Duodenal mucosa (tissue), 2 donors: ENCODE measurements around the gene RIN2.

ENCODE experiments used
- H3K27ac ChIP-seq: one replicate; pipeline ENCODE4 v1.7.0; 2013; ENCODE audit warnings: low read depth, low read length
- H3K27me3 ChIP-seq, 2 donors: one replicate each; pipeline ENCODE4 v1.7.0; 2013; ENCODE audit warnings: low read length in 2 of 2, control low read depth in 1 of 2; ENCODE audit not compliant: insufficient read depth in 2 of 2, control insufficient read depth in 1 of 2
- H3K36me3 ChIP-seq, 2 donors: one replicate each; pipeline ENCODE4 v1.7.0; 2013; ENCODE audit warnings: low read length in 2 of 2, control low read depth in 1 of 2; ENCODE audit not compliant: insufficient read depth in 2 of 2, control insufficient read depth in 1 of 2
- H3K4me1 ChIP-seq, 2 donors: one replicate each; pipeline ENCODE4 v1.7.0; 2013; ENCODE audit warnings: low read length in 2 of 2, control low read depth in 1 of 2; ENCODE audit not compliant: insufficient read depth in 2 of 2, control insufficient read depth in 1 of 2
- H3K4me3 ChIP-seq, 2 donors: one replicate each; pipeline ENCODE4 v1.7.0; 2013; ENCODE audit warnings: low read length in 2 of 2, low read depth in 1 of 2
- H3K9ac ChIP-seq, 2 donors: one replicate each; pipeline ENCODE4 v1.7.0; 2013; ENCODE audit warnings: low read length in 2 of 2, low read depth in 1 of 2
- H3K9me3 ChIP-seq, 2 donors: one replicate each; pipeline ENCODE4 v1.7.0; 2013; ENCODE audit warnings: low read length in 2 of 2, control low read depth in 1 of 2; ENCODE audit not compliant: control insufficient read depth in 1 of 2

RIN2 gene

DNA sequence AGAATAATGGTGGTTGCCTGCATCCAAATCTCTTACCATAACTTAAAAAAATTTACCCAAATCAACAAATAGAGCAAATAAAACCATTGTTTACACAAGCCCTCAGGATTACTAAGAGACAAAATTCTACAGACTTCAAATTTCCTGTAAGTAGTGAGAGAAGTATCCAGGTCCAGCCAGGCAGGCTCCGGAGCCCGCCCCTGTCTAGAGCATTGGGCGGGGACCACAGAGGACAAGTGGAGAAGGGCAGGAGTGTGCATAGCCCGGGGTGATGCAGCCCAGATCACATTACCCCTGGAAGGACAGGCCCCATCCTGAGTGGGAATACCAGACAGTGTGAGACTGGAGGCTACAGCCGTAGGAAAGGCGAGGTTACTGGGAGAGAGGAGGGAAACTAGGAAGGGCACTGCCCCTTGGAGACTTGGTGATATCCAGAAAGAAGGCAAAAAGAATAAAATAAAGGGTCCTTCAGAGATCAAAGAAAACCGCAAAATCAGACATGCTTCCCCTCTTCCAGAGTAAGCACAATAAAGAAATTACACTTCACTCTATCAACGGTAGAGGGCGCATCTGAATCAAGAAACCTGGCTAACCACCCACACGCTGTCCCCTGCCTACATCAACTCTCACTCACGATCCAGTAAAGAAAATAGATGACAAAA lies 26.6 kb downstream of the RIN2 start:
- Histone ChIP-seq H3K27ac (no peak overlapping the region), H3K36me3 (no peaks in the 10 kb centered on the region), H3K9ac (peak overlapping the region in 1 of 2 donors; percentile 5), H3K9me3 (no peaks in the 10 kb centered on the region), H3K4me3 (no peak overlapping the region), H3K27me3 (no peaks in the 10 kb centered on the region), H3K4me1 (peaks cover 10 to 14% of the 10 kb centered on the region in 2 donors)

DNA sequence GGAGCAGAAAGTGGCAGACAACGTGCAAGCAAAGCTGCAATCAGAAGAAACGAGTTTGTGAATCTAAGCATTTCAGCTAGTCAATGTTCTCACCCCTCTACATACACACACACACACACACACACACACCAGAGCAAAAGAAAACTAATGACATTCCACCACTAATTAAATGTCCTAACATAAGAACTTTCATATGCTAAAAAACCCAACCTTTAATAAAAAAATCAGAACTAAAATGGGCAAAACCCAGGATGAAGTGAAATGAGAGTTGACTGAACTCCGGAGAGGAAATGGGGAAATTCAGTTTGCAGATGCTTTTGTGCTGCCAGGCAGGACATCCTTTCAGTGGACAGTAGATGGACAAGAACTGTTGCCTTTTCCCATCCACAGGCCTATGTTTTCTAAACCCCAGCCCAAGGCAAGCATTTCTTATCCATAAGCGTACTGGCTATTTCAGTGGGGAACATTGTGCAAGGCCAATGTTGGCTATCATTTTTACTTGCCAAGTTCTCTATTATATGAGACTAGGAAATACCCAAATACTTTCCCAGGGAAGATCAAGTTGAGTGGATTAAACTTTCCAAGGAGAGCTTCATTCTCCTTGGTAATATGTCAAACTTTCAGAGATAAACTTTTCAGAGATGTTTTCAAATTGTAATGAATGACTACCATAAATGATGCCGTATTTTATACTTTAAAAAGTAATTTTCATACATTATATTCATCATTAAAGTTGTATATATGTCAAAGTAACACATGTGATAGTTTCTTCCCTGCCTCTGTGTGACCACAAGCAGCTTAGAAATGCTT lies 27.3 kb downstream of the RIN2 start:
- no peaks in the 10 kb centered on the region for H3K27me3 ChIP-seq
- no peak overlapping the region for H3K27ac ChIP-seq
- peaks cover 10 to 14% of the 10 kb centered on the region in 2 donors for H3K4me1 ChIP-seq
- H3K9me3 ChIP-seq: no peaks in the 10 kb centered on the region
- H3K9ac ChIP-seq: peak overlapping the region in 1 of 2 donors; percentile 5
- no peaks in the 10 kb centered on the region for H3K36me3 ChIP-seq
- no peak overlapping the region for H3K4me3 ChIP-seq

DNA sequence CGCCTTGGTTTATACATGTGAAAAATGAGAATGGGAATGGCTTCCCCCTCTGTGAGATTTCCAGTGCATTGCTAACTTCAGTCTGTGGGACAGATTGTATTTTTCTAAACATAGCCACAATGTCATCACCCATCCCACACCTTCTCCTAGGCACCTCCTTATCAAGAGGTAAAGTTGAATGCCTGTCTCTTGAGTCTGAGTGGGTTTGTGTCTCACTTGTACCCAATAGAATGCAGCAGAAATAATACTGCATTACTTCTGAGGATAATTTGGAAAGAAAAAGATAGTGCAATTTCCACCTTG lies 27.9 kb downstream of the RIN2 start:
- no peaks in the 10 kb centered on the region for H3K9me3 ChIP-seq
- no peak overlapping the region for H3K4me3 ChIP-seq
- H3K36me3 ChIP-seq: no peaks in the 10 kb centered on the region
- H3K9ac ChIP-seq: no peak overlapping the region
- H3K27me3 ChIP-seq: no peaks in the 10 kb centered on the region
- H3K27ac ChIP-seq: no peak overlapping the region
- H3K4me1 ChIP-seq: peaks cover 10 to 14% of the 10 kb centered on the region in 2 donors

DNA sequence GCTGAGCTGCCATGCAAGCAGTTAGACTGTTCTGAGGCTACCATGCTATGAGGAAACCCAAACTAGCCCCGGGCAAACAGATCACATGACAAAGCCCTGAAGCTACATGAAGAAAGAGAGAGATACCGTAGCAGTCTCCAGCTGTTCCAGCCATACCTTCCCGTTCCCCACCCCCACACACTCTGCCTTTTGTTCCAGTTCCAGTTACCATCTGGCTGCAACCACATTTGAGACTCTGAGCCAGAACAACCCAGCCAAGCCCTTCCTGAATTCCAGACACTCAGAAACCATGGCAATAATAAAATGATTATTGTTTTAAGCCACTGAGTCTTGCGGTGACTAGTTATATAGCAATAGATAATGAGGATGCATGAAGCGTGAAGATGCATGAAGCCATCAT lies 28.3 kb downstream of the RIN2 start:
- Histone ChIP-seq H3K36me3 (no peaks in the 10 kb centered on the region), H3K27ac (no peak overlapping the region), H3K4me1 (peaks cover 10 to 14% of the 10 kb centered on the region in 2 donors), H3K9ac (no peak overlapping the region), H3K27me3 (no peaks in the 10 kb centered on the region), H3K9me3 (no peaks in the 10 kb centered on the region), H3K4me3 (no peak overlapping the region)

DNA sequence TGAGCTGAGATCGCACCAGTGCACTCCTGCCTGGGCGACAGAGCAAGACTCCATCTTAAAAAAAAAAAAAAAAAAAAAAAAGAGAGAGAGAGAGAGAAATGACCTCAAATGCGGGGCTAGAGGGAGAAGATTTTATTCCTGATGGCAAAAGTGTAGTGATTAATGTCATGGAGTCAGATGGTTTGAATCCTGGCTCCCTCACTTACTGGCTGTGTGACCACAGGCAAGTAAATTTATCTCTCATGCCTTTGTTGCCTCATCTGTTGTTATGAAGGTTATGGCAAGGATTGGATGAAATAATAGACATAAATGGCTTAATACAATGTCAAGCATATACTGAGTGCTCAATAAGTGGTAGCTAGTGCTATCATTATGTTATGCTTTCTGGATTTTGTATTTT lies 29.3 kb downstream of the RIN2 start:
- Histone ChIP-seq H3K4me3 (no peak overlapping the region), H3K9ac (no peak overlapping the region), H3K36me3 (peaks cover 0 to 3% of the 10 kb centered on the region in 2 donors), H3K4me1 (peaks cover 10 to 14% of the 10 kb centered on the region in 2 donors), H3K27me3 (no peaks in the 10 kb centered on the region), H3K27ac (no peak overlapping the region), H3K9me3 (no peaks in the 10 kb centered on the region)

DNA sequence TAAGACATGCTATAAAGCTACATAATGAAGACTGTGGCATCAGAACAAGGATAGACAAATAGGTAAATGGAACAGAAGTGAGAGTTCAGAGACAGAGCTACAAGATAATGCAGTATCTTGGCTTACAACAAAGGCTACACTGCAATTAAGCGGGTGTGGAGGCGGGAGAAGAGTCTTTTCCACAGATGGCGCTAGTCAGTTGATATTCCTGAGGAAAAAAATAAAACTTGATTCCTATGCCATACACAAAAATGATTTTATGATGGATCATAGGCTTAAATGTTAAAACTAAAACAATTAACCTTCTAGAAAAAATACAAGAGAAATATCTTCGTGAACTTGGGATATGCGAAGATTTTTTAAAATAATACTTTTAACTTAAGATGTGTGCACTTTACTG lies 31.0 kb downstream of the RIN2 start:
- no peak overlapping the region for H3K27ac ChIP-seq
- H3K4me1 ChIP-seq: peaks cover 9 to 10% of the 10 kb centered on the region in 2 donors
- peaks cover 0 to 3% of the 10 kb centered on the region in 2 donors for H3K36me3 ChIP-seq
- no peak overlapping the region for H3K4me3 ChIP-seq
- no peak overlapping the region for H3K9ac ChIP-seq
- no peaks in the 10 kb centered on the region for H3K27me3 ChIP-seq
- no peaks in the 10 kb centered on the region for H3K9me3 ChIP-seq

DNA sequence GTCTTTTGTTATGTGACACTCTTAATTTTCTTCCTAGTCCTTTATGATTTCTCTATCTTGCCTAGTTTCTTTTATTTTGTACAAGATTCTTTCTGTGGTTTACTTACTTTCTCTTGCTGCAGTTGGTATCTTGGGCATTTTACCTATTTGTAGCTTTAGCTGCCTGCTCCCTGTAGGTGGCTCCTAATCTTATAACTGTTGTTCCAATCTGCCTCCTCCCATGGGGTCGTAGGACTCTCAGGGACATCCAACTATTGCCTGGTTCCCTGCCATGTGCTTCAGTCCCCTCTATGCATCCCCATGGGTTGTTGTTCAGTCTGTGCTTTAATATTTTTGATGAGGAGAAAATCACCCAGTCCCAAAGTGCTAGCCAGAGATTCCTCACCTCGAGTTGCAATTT lies 31.4 kb downstream of the RIN2 start:
- Histone ChIP-seq H3K27me3 (no peaks in the 10 kb centered on the region), H3K9me3 (no peaks in the 10 kb centered on the region), H3K27ac (no peak overlapping the region), H3K4me1 (peaks cover 8 to 9% of the 10 kb centered on the region in 2 donors), H3K9ac (no peak overlapping the region), H3K4me3 (no peak overlapping the region), H3K36me3 (peaks cover 0 to 3% of the 10 kb centered on the region in 2 donors)

DNA sequence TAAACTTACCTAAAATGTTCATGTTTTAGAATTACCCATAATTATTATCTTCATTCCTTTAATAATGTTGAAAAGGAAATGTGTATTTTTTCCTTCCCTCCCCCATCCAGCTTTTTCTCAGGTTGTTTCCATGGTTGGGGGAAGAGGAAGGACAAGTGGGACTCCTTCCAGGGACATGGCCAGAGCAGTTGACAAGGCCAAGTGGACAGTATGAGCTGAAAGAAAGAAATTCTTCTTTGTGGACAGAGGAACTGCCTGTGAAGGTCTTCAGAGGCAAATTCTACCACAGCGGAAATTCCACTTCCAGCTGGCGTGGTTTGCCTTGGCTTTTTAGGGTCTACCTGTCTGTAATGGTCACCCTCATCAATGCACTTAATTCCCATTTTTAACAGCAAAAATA lies 33.8 kb downstream of the RIN2 start:
- Histone ChIP-seq H3K9ac (no peak overlapping the region), H3K27me3 (no peaks in the 10 kb centered on the region), H3K27ac (no peak overlapping the region), H3K9me3 (no peaks in the 10 kb centered on the region), H3K4me1 (no peaks in the 10 kb centered on the region), H3K4me3 (no peak overlapping the region), H3K36me3 (peaks cover 0 to 3% of the 10 kb centered on the region in 2 donors)

DNA sequence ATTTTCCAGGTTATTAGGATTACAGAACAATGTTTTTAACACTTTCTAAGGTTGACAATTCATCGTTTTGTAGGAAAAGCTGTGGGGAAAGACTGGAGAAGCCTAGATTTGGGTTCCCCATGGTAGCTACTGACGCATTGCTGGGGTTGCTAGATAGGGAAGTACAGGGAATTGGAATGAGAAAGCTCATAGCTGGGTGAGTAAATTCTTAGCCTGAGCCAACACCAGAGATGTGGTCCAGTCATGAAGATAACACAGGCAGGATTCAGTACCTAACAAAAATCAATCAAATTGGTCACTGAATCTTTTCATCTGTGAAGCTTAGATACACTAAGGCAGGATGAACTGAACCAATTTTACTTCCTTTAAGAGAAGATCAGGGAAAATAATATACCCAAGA lies 35.7 kb downstream of the RIN2 start:
- Histone ChIP-seq H3K4me3 (no peak overlapping the region), H3K4me1 (no peaks in the 10 kb centered on the region), H3K9ac (no peak overlapping the region), H3K27me3 (no peaks in the 10 kb centered on the region), H3K36me3 (peaks cover 0 to 3% of the 10 kb centered on the region in 2 donors), H3K9me3 (no peaks in the 10 kb centered on the region), H3K27ac (no peak overlapping the region)

DNA sequence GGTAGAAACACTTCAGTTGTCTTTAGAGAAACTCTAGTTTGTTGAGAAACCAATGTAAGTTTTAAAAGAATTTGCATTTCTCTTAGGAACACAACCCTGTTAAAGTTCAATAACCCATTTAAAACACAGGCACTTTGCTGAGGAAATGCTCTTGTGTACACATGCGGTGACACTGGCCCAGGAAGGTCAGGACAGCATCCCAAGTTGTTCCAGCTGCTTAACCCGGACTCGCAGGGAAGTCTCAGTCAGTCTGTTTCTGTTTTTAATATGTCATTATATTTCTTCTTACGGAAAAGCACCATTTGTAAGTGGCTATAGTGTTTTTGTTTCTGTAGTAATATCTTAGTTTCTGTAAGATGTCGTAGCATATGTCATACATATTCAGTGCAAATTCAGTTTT lies 36.9 kb downstream of the RIN2 start:
- no peak overlapping the region for H3K4me3 ChIP-seq
- no peaks in the 10 kb centered on the region for H3K27me3 ChIP-seq
- no peak overlapping the region for H3K27ac ChIP-seq
- H3K9me3 ChIP-seq: no peaks in the 10 kb centered on the region
- peaks cover 4 to 9% of the 10 kb centered on the region in 2 donors for H3K36me3 ChIP-seq
- no peaks in the 10 kb centered on the region for H3K4me1 ChIP-seq
- no peak overlapping the region for H3K9ac ChIP-seq
